ENCODE results near the gene RUNDC3A. TPM values are rescaled to one million over a fixed set of nuclear protein-coding genes. Genes with fewer than 3 reads are reported as not detected.

The RUNDC3A gene
- total and polyA plus RNA-seq, 2 of the 13 experiments (the other 11 are each of a cell fraction or from before 2014, with no cell fraction given) = 0.25 TPM; not detected in 1

DNA sequence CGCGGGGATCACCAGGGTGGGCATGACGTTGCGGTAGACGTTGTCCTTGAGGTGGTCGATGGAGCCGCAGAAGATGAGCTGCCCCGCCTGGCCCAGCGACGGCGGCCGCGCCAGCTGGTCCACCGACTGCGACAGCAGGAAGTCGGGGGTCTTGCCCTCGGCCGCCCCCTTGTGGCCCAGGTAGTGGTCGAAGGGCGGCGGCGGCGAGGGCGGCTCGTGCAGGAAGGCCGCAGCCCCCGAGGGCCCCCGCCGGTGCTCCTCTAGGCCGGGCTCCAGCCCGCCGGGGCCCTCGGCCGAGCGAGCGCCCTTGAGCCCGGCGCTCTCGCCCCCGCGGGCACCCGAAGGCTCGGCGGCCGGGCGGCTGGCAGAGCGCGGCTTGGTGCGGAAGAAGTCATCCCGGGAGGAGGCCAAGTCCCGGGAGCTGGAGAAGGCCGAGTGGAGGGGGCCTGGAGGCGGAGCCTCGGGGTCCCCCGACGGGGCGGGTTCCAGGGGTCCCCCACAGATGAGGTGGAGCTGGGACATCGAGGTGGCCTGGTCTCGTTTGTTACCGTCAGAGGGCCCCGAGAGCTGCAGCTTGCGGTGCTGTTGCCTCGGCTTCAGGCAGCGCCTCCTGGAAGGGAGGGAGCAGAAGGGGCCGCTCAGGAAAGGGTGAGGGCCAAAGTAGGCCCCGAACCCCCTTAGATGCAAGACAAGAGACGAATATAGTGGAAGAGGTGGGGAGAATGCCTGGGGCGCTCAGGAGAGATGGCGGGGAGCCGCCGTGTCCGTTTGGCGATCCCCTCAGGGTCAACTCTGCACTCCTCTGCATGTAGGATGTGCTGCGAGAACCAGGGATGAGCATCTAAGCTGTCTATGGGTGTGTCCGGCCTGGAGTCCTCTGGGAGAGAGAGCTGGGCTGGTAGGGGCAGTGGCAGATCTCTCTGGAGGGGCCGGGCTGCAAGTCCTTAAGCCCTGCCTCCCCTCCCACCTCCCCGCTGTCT lies 46.5 kb downstream of the RUNDC3A start (continued):
- TF ChIP-seq PLSCR1 (CRISPR knock-in tag; IDR thresholded peaks at IDR 0.05; ENCODE audit: borderline replicate concordance) (no peak), HIC2 (CRISPR knock-in tag; IDR thresholded peaks at IDR 0.05; ENCODE audit: low read depth) (no peak), ZBTB10 (CRISPR knock-in tag; IDR thresholded peaks at IDR 0.05; ENCODE audit: borderline replicate concordance) (peak; percentile 47; the same call in 1 of the 2 replicates), KLF12 (CRISPR knock-in tag; IDR thresholded peaks at IDR 0.05; ENCODE audit: borderline replicate concordance) (peak; percentile 79; the same call in 1 of the 2 replicates), ZNF124 (CRISPR knock-in tag; IDR thresholded peaks at IDR 0.05) (no peak), ZNF24 (IDR thresholded peaks at IDR 0.05) (no peak), MAFF (IDR thresholded peaks at IDR 0.05; ENCODE audit: low read depth, low read length) (no peak), SETDB1 (CRISPR knock-in tag; IDR thresholded peaks at IDR 0.05; ENCODE audit: borderline replicate concordance) (no peak), HOXA7 (CRISPR knock-in tag; IDR thresholded peaks at IDR 0.05) (no peak), PITX1 (CRISPR knock-in tag; IDR thresholded peaks at IDR 0.05) (0 out of 2 replicates have a peak, but pooled peaks have one; percentile 40), ZNF501 (CRISPR knock-in tag; IDR thresholded peaks at IDR 0.05) (no peak), ZNF589 (CRISPR knock-in tag; conservative IDR thresholded peaks at IDR 0.05) (no peak), ZNF121 (CRISPR knock-in tag; IDR thresholded peaks at IDR 0.05) (no peak), ZSCAN31 (CRISPR knock-in tag; IDR thresholded peaks at IDR 0.05; ENCODE audit: low read depth) (peak; percentile 55; the same call in 1 of the 2 replicates), CSRNP1 (CRISPR knock-in tag; IDR thresholded peaks at IDR 0.05) (no peak), RNF2 (conservative IDR thresholded peaks at IDR 0.05; ENCODE audit: low read depth) (peak; percentile 73; the same call in 1 of the 2 replicates), CBX1 (IDR thresholded peaks at IDR 0.05; ENCODE audit: low read depth) (peak; percentile 27), IKZF5 (CRISPR knock-in tag; IDR thresholded peaks at IDR 0.05) (no peak)
- TF ChIP-seq, protein P1, sequence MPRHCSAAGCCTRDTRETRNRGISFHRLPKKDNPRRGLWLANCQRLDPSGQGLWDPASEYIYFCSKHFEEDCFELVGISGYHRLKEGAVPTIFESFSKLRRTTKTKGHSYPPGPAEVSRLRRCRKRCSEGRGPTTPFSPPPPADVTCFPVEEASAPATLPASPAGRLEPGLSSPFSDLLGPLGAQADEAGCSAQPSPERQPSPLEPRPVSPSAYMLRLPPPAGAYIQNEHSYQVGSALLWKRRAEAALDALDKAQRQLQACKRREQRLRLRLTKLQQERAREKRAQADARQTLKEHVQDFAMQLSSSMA (CRISPR knock-in tag; IDR thresholded peaks at IDR 0.05) = no peak
